Activated effector memory CD4-positive, alpha-beta T cell treated with Interleukin-2 at 50 U/mL for 16 hours (primary cell): ENCODE results near the gene TTC39C.
"Not testable (repeated sequence)": the region's sequence is repeated elsewhere in the genome, so short reads cannot be mapped to it uniquely, and the experiment has no call there.

Source experiments
- DNase-seq: peaks from one replicate; pipeline ENCODE4 v3.0.0-alpha.2; 2020

The TTC39C gene

GRCh38 chr18:24055009-24055804 is 40.7 kb downstream of the TTC39C start:
- no peak for DNase-seq

GRCh38 chr18:24055878-24056277 is 41.3 kb downstream of the TTC39C start:
- DNase-seq = no peak

DNA sequence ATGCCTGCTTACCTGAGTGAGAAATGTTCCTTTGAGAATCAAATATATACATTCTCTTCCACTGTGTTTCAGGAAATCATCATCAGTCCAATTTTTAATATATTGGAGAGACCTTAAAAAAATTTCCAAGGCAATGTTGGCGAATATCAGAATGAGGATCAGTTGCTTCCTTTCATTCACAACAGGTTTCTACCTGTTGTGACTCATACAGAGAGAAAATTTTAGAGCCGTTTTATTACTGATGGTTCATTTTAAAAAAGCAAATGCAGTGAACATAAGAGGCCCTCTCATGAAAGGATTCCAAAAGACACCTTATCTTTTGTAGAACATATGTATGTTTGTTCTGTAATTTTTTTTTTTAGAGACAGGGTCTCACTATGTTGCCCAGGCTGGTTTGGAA is 42.0 kb downstream of the TTC39C start:
- DNase-seq = no peak

DNA sequence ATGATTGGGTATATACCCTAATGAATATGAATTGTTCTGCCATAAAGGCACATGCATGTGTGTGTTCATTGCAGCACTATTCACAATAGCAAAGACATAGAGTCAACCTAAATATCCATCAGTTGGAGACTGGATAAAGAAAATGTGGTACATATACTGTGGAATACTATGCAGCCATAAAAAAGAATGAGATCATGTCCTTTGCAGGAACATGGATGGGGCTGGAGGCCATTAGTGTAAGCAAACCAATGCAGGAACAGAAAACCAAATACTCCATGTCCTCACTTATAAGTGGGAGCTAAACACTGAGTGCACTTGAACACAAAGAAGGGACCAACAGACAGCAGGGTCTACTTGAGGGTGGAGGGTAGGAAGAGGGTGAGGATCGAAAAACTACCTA is 43.2 kb downstream of the TTC39C start:
- DNase-seq = no peak

- DNase-seq = not testable (repeated sequence)
These were observed 44.8 kb downstream of the TTC39C start for GRCh38 chr18:24059385-24059784.

- no peak for DNase-seq
These were observed 46.1 kb downstream of the TTC39C start for GRCh38 chr18:24060644-24061043.

GRCh38 chr18:24063121-24063731 is 48.7 kb downstream of the TTC39C start:
- no peak for DNase-seq

DNA sequence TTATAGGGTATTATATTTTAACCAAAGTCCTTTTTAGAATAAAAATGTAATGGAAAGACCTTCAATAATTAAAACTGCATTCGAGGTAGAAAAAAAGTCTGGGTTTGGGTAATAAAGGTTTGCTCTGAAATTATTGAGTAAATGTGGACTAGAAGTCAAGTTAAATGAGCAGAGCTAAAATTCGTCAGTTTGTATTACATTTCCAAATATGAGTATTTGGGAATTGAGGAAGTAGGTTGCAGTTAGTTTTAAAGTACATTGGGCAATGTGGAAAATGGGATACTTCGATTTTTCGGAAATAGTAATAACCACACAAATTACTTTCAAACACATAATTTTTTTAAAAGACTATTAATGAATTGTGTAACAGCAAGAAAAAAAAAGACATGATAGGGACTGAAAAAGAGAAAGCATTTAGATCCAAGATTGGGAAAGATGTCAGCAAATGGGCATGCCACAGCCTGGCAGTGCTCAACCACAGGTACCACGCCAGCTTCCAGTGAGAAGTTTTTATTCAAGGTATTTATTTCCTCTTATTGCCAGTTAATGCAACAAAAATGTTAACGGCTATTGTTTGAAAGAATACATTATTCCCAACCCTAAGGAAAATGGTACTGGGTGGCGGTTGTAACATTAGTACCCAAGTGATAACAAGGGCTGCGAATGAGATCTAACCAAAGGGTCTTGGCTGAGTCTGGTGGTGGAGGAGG is 50.0 kb downstream of the TTC39C start:
- DNase-seq = no peak

GRCh38 chr18:24065906-24066305 is 51.4 kb downstream of the TTC39C start:
- no peak for DNase-seq

- no peak for DNase-seq
These were observed 54.6 kb downstream of the TTC39C start for GRCh38 chr18:24068945-24069693.

DNA sequence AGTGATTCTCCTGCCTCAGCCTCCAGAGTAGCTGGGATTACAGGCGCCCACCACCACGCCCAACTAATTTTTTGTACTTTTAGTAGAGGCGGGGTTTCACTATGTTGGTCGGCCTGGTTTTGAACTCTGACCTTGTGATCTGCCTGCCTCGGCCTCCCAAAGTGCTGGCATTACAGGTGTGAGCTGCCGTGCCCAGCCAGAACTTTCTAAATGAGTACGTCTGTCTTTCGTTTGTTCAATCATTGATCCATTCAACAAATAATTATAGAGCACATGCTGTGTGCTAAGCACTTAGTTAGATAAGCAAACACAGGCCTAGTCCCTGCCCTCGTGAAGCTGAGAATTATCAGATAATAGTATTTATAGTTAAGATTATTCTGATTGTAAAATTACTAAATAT is 56.5 kb downstream of the TTC39C start:
- no peak for DNase-seq

DNA sequence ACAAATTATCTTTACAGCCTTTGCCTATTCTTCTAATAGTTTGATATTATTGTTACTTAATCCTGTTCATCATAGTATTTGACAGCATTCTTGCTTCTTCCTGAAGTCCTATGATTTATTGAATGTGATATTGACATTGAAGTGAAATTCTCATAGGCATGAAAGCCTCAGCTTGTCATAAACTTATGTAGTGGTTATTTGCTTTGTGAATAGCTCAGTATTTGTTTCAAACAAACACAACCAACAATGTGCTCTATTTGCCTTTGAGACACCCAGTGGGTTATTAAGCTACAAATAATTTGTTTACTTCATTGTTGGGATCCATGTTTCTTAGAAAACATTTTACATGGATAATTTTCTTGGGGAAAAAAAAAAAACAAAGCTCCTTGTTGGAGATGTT is 57.2 kb downstream of the TTC39C start:
- DNase-seq = no peak

DNA sequence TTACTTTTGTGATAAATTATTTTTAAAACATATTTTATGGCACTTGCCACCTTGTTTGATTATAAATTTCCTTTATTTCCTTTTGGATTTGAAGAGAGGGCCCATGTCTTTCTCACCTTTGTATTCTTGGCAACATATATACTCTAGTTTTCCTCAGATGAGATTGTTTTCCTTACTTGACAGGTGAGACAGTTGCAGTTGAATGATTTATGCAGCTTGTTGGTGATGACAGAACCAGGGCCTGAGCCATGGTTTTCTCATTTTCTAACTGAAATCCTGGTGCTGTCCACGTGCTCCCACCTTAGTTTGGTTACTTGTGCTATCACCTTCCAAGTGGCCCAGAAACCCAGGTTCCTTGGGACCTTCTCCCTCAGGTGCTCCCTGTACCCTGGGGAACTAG is 58.2 kb downstream of the TTC39C start:
- DNase-seq = no peak

GRCh38 chr18:24073791-24074190 is 59.2 kb downstream of the TTC39C start:
- no peak for DNase-seq

DNA sequence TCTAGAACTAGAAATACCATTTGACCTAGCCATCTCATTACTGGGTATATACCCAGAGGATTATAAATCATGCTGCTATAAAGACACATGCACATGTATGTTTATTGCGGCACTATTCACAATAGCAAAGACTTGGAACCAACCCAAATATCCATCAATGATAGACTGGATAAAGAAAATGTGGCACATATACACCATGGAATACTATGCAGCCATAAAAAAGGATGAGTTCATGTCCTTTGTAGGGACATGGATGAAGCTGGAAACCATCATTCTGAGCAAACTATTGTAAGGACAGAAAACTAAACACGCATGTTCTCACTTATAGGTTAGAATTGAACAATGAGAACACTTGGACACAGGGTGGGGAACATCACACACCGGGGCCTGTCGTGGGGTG is 60.2 kb downstream of the TTC39C start:
- DNase-seq = not testable (repeated sequence)

DNA sequence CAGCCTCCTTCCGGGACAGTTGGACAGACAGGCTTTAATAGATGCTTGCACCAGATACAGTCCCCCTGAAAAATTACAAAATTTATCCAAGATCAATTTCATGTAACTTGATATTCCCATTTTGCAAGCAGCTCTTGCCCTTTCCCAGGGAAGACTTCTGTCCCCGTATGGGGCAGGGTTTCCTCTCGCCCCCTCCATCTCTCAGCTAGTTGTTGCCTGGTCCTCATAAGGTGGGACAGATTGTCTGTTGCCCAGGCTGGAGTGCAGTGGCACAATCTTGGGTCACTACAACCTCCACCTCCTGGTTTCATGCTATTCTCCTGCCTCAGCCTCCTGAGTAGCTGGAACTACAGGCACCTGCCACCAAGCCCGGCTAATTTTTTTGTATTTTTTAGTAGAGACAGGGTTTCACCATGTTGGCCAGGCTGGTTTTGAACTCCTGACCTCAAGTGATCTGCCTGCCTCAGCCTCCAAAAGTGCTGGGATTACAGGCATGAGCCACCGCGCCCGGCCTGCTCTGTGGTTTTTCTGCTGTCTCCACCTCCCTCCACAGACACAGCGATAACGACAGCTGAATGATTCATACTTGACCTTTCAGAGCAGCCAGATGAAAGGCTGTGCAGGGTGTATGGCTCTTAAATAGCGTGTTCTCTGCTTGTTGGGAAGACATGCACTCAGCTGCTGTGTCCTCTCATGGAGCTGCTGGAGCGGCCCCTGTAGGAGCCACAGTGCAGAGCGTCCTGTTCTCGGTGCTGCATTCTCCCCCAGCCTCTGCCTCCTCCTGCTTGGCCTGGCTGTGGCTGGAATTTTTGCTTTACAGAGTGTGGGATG is 61.4 kb downstream of the TTC39C start:
- peak; percentile 62 for DNase-seq

DNA sequence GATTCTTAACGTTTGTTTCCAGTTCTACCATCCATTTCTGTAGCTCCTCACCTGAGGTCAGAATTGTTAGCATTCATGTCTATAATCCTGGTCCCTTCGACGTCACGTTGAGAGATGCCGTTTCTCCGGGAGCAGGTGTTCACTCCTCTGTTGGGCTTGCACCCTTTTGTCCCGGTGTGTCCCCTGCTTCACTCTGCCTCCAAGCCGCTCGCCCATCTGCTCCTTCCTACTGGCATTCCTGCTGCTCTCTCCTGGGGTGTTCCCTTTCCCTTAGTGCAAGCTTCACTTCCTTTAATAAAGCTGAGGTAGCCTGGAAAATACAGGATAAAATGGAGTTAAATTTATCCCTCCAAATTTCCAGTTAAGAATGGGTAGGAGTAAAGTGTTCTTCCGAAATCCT is 62.4 kb downstream of the TTC39C start:
- no peak for DNase-seq

- DNase-seq = no peak
These were observed 63.8 kb downstream of the TTC39C start for GRCh38 chr18:24078391-24078790.

DNA sequence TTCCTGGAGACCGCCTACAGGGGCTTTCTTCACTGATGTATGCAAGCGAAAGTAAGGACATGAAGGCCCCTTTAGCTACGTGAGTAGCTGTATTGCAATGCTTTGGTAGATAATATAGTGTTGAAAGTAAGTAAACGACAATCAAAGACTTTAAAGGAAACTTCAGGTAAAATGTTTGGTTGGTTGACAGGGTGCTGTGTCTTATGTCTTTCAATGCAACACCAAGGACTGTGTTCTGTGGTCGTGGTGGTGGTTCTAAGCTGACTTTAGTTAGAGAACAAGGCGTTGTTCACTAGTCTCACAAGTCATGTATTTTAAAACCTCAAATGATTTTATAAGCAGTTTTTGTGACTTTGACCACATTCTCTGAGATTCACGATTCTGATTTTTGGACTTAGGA is 66.3 kb downstream of the TTC39C start:
- no peak for DNase-seq

DNA sequence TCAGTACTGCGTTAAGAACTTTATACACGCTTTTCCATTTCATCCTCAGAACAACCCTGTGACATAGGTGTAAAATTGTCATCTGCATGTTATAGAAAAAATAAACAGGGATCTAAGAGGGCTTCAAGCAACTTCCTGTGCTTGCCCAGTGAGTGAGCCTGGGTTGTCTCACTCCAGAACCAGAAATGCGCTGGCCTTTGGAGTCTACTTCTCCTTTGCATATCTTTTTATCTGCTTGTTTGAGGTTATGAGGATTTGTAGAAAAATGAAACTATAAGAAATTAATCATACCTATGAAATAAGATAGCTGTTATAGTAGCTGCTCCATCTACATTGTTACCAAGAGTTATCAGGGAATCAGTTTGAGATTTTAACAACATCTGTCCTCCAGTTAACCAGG is 69.0 kb downstream of the TTC39C start:
- DNase-seq = no peak

DNA sequence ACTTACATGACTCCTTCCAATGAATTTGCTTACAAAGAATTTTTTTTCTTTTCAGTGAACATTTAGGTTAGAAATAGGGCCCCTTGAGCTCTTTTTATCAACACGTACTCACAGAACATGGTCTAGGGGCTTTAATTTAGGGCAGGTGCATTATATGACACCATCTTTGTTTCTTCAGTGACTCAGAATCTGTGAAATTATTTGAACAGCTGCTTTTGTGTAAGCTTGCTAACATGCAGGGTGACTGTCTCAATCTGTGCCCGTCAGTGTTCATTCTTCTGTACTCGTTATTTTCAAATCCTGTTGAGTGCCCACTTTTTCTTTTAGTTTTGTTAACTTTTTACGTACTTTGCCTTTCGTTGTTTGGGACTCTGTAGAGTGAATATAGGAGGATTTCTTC is 71.5 kb downstream of the TTC39C start:
- DNase-seq = no peak

- no peak for DNase-seq
These were observed 74.5 kb downstream of the TTC39C start for GRCh38 chr18:24089076-24089475.
